Activated T-cell treated with anti-CD3 and anti-CD28 coated beads, Interleukin-2, amount 50 U/mL, for 1 hour (primary cell): Measurements from ENCODE around the gene ANK2.
"Not testable (repeated sequence)": the region's sequence is repeated elsewhere in the genome, so short reads cannot be mapped to it uniquely, and the experiment has no call there.

Source experiments
- DNase-seq: peaks from one replicate; pipeline ENCODE4 v3.0.0-alpha.2; 2020

Gene ANK2

DNA sequence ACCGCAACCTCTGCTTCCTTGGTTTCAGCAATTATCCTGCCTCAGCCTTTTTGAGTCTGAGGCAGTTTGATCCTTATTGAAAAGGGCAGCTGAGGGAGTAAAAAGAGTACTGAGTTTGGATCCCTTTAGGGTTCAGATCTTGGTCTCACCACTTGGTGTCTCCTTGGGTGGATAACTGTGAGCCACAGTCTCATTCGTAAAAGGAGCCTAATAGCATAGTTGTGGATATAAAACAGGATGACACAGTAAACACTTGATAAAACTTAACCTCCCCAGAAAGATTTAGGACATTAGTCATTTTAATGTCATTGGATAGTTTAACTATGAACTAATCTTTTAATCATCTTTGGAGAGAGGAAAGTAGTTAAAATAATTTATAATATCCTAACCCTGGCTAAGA lies 173.0 kb downstream of the ANK2 start:
- DNase-seq: no peak

DNA sequence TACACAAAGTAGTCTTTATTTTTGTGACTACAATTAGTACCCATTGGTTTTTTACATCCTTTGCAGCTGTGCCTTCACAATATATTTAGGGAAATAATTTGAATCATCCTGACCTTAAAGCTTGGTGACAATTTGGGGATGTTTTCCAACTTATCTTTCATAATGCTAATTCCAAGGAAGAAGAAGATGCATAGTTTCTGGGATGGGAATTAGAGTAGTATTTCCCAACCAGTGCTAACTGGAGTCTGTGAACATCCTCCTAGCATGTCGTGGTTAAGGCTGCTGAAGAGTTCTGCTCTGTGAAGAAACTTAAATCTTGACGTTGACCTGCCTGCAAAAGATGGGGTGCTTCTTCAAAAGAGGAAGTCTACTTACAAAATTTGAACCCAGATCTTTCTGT lies 173.5 kb downstream of the ANK2 start:
- no peak for DNase-seq

DNA sequence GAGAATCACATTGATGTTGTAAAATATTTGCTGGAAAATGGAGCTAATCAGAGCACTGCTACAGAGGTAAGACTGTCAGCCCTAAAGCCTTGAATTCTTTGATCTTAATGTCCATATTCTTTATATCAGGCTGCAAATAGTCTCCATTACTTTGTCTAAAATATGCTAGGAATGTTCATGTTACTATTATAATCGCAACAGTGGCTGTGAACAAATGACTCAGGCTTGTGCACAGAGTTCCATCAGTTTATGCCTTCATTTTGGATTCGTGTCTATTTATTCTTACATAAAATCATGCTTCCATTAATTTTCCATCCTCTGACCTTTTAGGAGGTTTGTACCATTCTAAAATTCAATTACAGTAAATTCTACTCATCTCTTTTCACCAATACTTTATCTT lies 182.7 kb downstream of the ANK2 start:
- DNase-seq: no peak

DNA sequence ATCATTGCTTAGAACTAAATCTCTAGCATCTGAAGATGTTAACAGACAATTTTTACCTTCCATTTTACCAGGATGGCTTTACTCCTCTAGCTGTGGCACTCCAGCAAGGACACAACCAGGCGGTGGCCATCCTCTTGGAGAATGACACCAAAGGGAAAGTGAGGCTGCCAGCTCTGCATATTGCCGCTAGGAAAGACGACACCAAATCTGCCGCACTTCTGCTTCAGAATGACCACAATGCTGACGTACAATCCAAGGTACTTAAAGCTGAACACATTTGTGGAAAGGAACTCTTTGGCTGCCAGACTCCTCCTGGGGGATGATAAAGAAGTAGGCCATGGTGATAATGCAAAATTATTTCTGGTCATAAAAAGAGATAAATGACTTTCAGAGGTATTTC lies 187.5 kb downstream of the ANK2 start:
- DNase-seq: no peak

DNA sequence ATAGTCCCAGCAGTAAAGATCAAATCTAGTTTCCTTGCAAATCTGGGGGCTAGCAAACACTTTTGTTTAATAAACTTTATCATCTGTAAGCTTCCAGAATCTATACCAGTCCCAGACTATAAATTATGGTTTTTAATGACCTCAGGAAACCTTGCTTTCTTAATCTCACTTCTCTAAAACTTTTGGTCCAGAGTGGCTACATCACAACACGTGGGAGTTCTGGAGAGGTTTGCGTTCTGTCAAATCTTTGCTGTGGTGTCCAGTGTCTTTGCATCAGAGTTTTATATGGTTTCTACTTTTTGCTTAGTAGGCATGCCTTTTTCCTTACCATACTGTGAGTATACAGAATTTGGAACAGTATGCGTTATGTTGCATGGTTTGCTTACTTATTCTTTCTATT lies 193.9 kb downstream of the ANK2 start:
- DNase-seq: no peak

DNA sequence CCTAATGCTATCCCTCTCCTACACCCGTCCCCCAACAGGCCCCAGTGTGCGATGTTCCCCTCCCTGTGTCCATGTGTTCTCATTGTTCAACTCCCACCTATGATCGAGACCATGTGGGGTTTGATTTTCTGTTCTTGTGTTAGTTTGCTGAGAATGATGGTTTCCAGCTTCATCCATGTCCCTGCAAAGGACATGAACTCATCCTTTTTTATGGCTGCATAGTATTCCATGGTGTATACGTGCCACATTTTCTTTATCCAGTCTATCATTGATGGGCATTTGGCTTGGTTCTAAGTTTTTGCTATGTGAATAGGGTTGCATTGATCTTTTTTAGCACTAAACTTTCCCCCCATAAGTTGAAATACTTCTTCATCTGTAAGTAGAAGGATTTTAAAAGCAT lies 195.3 kb downstream of the ANK2 start:
- DNase-seq: not testable (repeated sequence)

DNA sequence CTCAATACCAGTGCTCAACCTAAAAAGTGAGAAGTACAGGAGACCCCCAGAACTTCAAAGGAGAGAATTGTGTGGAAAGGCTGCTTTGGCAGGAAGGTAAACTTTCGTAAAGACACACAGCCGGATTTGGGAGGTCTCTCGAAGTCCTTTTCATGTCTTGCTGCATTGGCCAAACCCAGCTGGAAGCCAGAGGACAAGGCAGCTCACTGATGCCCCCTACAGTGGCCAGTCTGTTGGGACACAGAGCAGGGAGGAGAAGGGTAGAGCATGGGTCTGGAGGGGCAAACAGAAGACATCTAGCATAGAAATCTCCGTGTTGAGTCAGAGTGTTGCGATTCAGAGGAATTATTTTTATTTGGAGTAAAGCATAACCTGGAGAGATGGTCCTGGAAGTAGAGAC lies 198.9 kb downstream of the ANK2 start:
- DNase-seq: no peak

DNA sequence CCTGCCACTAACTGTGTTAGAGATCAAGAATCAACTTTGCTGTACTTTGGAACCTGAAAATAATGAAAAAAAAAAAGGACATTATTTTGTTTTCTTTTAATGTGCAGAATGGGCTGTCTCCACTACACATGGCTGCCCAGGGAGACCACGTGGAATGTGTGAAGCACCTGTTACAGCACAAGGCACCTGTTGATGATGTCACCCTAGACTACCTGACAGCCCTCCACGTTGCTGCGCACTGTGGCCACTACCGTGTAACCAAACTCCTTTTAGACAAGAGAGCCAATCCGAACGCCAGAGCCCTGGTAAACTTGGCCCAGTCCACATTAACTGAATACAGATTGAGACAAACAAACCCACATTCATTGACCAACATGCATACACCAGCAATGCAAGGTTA lies 206.2 kb downstream of the ANK2 start:
- no peak for DNase-seq

DNA sequence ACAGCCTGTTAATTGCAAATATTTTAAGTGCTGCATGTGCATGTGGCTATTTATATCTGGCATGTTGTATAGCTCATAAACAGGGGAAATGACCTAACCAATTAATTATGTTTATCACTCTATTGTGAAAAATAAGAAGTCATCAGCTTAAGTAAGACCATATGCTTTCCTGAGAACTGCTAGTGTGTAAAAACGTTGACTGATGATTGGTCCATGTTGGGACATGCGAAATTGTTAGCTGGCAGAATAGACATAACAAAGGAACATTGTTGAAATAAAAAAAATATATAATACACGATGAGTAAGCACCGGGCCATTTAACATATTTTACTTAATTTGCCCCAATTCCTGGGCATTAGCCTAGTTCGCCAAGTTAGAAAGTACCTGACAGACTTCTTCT lies 207.5 kb downstream of the ANK2 start:
- no peak for DNase-seq

DNA sequence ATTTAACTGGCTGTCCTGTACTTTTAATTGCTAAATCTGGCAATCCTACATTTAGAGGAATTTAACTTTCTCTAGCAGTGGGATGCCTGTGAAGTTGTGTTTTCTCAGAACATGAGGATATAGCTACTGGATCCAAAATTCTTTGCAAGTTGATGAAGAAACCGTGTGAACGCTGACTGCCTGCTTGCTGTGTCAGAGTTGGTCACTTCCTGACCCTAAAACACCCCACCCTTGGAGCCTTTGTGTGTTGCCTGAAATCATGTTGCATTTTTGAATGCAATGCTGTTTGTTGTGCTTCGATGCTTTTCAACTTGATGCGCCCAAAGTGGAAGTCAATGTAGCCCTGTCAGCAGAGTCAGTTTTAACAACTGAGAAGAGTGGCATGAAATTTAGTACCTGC lies 211.2 kb downstream of the ANK2 start:
- no peak for DNase-seq

DNA sequence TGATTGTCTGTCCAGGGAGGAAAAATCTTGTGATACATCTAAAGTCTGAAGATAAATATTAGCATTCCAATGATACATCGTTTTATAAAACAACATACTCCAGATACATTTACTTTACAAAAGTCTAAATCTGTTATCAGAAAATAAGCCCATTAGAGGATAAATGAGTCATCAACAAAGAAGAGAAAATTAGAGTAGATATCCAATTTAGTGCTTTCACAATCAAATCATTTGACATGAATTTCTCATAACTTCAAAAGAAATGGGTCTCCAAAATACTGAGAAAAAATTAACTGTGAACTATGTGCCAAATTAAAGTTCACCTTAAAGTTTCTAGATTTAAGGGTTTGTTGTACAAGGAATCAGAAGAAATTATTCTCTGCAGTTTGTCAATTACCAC lies 213.8 kb downstream of the ANK2 start:
- DNase-seq: no peak

DNA sequence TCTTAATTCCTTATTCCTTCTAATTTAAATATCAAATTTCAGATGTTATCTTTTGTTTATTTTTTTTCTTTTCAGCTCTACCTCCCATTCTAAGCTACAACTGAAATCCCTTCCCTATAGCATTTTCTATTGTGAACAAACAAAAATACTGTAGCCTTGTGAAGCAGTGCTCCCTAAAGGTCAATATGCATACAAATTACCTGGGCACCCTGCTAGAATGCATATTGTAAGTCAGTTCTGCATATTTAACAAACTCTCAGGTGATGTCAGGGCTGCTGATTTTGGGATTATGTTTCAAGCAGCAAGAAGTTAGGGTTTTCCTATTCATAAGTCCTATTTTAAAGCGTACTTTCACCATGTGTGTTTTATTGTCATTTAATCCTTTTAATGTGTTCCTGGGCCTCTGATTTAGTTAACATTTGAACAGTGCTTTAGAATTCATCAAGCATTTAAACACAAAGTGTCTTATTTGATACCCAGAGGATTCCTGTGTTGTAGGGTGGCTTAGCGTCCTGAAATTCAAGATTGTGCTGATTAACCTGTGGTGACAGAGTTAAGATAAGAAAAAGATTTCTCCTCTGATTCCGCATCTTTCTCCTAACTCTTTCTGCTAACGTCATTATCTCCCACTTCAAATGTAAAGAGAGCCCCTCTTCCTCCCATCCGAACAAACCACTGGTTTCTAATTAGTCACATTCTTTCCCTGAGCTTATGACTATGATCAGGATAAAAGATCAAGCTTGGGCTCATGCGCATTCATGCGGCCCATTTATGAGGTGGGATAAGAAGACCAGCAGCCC lies 221.3 kb downstream of the ANK2 start:
- DNase-seq: no peak

DNA sequence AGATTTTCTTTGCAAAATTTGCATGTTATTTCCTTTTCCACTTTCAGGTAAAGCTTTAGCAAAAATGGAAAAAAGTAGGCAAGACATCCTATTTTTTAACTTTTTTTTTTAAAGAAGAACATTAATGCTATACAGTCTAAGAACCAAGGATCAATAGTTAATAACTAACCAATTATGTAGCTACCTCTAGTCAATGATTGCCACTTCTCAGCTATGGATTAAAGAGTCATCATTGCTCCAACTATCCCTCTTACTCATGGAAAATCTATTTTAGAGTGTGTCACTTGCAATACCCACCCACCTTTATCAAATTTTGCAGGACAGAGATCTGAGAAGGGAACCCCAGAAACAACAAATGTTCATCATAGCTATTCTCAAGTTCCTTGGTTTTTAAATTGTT lies 223.1 kb downstream of the ANK2 start:
- DNase-seq: no peak

DNA sequence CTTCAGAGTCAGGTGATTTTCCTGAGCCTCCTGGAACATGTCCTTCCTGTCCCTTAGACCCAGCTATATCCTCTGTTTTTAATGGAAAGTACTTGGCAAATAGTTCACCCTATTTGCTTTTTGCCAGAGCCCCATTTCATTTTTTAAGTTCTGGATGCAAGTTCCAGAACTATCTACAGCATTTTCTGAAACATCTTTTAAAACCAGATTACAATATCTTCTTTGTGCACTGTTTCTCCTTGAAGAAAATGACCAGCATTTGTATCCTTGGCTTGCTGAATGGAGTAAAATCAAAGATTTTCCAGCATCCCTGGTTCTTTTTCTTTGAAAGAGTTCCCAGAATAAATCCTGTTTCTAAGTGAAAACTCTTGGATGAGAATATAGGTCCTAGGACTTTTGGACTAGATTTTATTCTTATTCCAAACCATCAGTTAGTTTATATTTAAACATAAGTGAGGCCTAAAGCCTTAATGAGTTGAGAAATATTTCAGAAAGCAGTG lies 224.3 kb downstream of the ANK2 start:
- DNase-seq: no peak

DNA sequence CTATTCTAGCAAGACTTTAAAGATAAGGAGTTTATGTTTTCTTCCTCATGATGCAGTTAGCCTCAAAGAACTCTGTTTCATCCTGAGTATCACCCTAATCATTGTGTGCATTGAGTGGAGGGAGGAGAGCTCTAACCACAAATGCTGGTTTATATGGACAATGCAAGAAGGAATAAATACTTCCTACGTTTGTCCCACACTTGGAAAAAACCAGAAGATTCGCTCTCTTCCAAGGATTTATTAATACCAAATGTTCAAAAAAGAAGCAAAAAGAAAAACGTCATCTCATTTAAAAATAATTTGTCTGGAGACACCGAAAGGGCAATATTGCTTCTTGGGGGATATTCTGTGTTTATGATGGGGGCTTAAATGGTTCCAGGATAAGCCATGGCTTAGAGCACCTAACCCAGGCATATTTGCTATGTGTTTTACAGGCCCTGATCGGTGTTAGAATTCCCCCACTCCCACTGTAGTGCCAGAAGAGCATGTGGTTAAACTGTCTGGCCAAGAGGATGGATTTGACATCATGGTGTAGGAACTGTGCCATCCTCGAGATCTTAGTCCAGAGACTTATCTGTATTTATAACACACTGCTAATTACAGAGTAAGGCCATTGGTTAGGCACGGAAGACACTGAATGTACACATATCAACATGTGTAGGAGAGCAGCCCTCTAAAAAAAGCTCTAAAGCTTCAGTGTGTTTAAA lies 227.2 kb downstream of the ANK2 start:
- no peak for DNase-seq

DNA sequence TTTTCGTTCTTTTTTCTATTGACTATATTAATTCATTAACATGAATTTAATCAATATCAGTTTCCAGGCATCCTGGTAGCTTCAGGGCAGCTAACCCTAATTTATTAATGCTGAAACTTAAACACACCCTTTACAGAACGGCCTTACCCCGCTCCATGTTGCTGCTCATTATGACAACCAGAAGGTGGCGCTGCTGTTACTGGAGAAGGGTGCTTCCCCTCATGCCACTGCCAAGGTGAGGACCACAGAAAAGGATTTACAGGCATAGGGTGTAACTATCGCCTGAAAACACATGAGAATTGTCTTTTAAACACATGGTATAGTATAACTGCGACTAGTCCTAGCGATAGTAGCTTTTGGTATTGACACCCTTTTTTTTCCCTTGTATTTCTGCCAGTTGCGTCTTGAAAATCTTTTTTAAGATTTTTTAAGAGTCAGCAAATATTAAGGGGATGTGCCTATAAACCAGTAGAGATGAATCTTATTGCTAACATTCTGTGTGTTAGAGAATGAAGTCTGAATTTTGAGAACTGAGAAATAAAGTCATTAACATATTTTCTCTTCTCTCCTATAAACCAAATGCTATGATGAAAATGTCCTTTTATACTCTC lies 229.0 kb downstream of the ANK2 start:
- no peak for DNase-seq

DNA sequence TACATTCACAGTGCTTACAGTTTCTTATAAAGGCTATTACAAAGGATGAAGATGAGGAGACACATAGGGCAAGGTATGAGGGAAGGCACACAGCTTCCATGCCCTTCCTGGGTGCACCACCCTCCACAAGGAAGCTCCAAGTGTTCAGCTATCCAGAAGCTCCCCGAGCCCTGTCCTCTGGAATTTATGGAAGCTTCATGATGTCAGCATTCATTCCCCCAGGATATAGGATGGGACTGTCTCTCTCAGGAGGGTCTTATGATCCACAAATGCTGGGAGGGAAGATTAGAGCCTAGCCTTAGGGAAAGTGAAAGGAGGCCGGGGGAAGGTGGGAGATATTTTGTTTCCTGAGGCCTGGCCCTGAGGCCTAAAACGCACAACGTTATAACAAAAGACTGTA lies 236.0 kb downstream of the ANK2 start:
- DNase-seq: no peak

DNA sequence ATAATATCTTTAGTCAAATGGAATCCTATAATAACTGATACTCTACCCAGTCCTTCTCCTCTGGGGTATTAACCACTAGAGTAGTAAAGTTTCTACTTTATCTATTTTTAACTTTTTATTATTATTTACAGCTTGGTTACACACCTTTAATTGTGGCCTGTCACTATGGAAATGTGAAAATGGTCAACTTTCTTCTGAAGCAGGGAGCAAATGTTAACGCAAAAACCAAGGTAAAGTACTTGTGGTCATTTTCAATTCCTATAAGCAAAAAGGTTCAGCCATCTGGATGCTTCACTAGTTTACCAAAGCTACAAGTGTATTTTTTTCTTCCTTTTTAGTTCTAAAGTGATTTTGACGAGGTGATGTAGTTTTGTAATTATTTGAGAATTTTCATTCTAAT lies 238.8 kb downstream of the ANK2 start:
- no peak for DNase-seq

DNA sequence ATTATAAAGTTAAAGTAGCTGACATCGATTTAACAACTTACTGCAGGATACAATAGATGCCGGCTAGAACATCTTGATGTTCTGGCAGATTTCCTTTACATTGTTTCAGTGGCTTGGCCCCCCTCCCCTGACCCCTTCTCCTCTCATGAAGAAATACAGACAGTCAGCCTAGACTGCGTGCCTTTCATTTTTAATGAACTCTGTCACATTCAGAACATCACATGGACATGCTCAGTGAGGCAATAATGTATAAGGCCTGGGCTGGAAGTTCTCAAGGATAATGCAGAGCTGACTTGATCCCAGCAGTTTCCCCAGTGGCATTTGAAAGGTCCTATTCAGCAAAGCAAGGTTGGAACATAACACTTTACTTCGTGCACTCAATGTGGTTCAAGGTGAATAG lies 239.2 kb downstream of the ANK2 start:
- no peak for DNase-seq

DNA sequence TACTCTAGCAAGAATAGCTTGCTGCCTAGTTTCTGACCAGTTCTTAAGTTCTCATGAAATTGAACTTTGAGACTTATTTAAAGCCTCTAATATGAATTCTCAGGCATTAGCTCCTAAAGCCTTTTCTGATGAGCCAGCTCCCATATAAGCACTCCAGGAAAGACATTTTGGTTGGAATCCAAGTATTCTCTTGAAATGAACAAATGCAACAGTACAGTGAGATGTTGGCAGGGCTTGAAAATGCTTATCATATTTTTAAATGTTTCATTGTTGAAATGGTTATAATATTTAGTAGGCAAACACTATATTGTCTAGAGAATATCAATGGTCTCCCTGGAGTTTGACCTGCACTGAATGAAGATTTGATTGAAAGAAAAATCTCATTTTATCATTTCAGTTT lies 240.3 kb downstream of the ANK2 start:
- no peak for DNase-seq

DNA sequence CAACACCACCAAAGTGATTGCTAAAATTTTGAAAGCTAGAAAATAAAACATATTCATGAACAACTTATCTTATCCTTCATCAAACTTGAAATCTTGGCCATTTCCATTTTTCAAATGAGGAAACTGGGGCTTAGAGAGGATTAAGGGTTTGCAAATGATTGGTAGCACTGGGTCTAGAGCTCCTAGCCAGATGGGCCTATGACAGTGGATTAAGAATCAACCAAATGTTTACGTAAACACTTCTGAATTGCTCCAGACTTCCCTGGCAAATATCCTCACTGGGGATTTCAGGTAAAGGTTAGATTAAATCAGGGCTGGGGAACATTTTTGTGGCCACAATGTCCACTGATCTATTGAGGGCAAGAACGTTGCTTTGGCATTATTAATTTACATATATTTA lies 241.2 kb downstream of the ANK2 start:
- no peak for DNase-seq

DNA sequence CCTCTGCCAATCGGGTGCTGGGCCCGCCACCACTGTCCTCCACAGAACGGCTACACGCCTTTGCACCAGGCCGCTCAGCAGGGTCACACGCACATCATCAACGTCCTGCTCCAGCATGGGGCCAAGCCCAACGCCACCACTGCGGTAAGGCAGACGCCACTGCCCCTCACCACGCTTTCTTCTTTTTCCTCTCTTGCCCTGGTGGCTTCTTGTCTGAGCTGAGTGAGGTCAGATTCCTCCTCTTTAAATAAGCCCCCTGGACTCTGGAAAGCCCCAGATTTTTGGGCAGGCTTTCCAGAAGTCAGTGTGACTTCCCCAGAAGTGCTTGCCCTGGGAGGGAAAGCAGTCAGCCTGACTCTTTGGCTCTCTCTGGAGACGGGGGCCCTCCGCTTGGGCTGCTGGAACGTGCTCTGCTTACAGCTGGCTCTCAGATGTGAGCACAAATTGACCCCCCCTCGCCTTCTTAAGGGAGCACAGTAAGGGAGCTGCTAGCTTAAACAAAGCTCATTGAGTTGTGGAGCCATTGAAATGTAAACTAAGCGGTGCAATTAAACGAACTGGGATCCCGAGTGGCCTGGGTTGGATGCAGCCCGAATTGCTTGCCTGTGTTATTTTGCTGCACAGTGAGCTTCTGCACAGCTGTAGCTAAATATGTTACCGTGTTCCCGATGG lies 243.1 kb downstream of the ANK2 start:
- no peak for DNase-seq

DNA sequence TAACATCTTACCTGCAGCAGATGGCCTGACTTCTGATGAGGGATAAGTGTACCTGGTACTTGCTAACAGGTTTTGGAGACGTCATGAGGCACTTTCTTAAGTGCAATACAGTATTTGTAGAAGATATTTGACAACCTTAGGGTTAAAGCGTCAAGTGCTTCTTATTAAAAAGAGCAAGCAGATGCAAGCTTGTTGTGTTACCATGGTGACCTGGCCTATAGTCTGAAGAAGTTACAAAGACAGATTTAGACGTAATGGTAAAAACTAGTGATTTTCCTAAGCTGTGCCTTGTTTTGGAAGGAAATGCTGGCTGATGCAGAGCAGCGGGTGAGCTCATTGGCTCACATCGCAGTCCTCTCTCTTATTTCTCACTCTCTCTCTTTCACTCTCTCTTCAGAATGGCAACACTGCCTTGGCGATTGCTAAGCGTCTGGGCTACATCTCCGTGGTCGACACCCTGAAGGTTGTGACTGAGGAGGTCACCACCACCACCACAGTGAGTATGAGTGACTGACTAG lies 243.6 kb downstream of the ANK2 start:
- no peak for DNase-seq
